Neural progenitor cell (in vitro differentiated cells): ENCODE results near the gene LRRC27. TPM values are rescaled to one million over a fixed set of nuclear protein-coding genes. Genes with fewer than 3 reads are reported as not detected.

Experiments
- DNase-seq: peaks from one replicate; pipeline ENCODE4 v3.0.0-alpha.2; 2016; ENCODE audit warnings: low spot score
- H2AFZ ChIP-seq: fragments of 200-600 bp; sonication (generic); replicated peaks from 2 replicates; pipeline ENCODE4 v1.6.1; 2016; ENCODE audit warnings: antibody characterized with exemption
- H3F3A ChIP-seq: fragments of 200-600 bp; sonication (generic); 2 replicates; pipeline ENCODE4 v1.6.1; 2016; ENCODE audit warnings: antibody characterized with exemption, low read depth
- H3K27ac ChIP-seq: fragments of 200-600 bp; sonication (generic); 2 replicates; pipeline ENCODE4 v1.5.1; 2016; ENCODE audit warnings: mild to moderate bottlenecking
- H3K27me3 ChIP-seq: fragments of 200-600 bp; sonication (generic); 2 replicates; pipeline ENCODE4 v1.6.1; 2016; ENCODE audit warnings: mild to moderate bottlenecking, moderate library complexity
- H3K36me3 ChIP-seq: fragments of 200-600 bp; sonication (generic); 2 replicates; pipeline ENCODE4 v1.5.1; 2016
- H3K4me1 ChIP-seq: fragments of 200-600 bp; sonication (generic); 2 replicates; pipeline ENCODE4 v1.6.1; 2016; ENCODE audit warnings: mixed run types
- H3K4me2 ChIP-seq: fragments of 200-600 bp; sonication (generic); 2 replicates; pipeline ENCODE4 v1.6.1; 2016
- H3K4me3 ChIP-seq: fragments of 200-600 bp; sonication (generic); 2 replicates; pipeline ENCODE4 v1.5.1; 2016
- H3K79me2 ChIP-seq: fragments of 200-600 bp; sonication (generic); 2 replicates; pipeline ENCODE4 v1.6.1; 2016; ENCODE audit warnings: low read depth
- H3K9ac ChIP-seq: fragments of 200-600 bp; sonication (generic); 2 replicates; pipeline ENCODE4 v1.6.1; 2016
- H3K9me3 ChIP-seq: fragments of 200-600 bp; sonication (generic); 2 replicates; pipeline ENCODE4 v1.5.1; 2016; ENCODE audit warnings: low read depth
- H4K20me1 ChIP-seq: fragments of 200-600 bp; sonication (generic); 2 replicates; pipeline ENCODE4 v1.6.1; 2016; ENCODE audit warnings: low read depth
- H3K27ac Mint-ChIP-seq: 3 replicates; pipeline ENCODE4 v1.8.0; 2021; ENCODE audit warnings: mixed read lengths
- H3K27me3 Mint-ChIP-seq: 2 replicates; pipeline ENCODE4 v1.8.0; 2022; ENCODE audit warnings: low read depth, mild to moderate bottlenecking, inconsistent platforms, moderate library complexity, mixed read lengths; ENCODE audit not compliant: insufficient read depth
- H3K36me3 Mint-ChIP-seq: 3 replicates; pipeline ENCODE4 v1.8.0; 2021; ENCODE audit warnings: mixed read lengths
- H3K4me1 Mint-ChIP-seq: 3 replicates; pipeline ENCODE4 v1.8.0; 2021; ENCODE audit warnings: mixed read lengths
- H3K4me3 Mint-ChIP-seq: 3 replicates; pipeline ENCODE4 v1.8.0; 2021; ENCODE audit warnings: mild to moderate bottlenecking, moderate library complexity, mixed read lengths
- H3K9me3 Mint-ChIP-seq: 3 replicates; pipeline ENCODE4 v1.8.0; 2020; ENCODE audit warnings: mixed read lengths
- CTCF ChIP-seq: fragments of 200-600 bp; sonication (generic); IDR thresholded peaks from 2 replicates; pipeline ENCODE4 v1.5.1; 2017; ENCODE audit warnings: antibody characterized with exemption, mild to moderate bottlenecking
- EZH2 ChIP-seq: fragments of 200-600 bp; sonication (generic); IDR thresholded peaks from 2 replicates; pipeline ENCODE4 v1.6.1; 2017; ENCODE audit warnings: antibody characterized with exemption, mild to moderate bottlenecking, moderate library complexity
- EZH2phosphoT487 ChIP-seq: fragments of 200-600 bp; sonication (generic); IDR thresholded peaks from 2 replicates; pipeline ENCODE4 v1.6.1; 2017; ENCODE audit warnings: antibody characterized with exemption
- total RNA-seq: library from RNA; depleted of rRNA; stranded (reverse); fragments of >200 nt; gene quantifications from 2 replicates; pipeline ENCODE4 v1.2.3, GENCODE V29; 2015; ENCODE audit warnings: low replicate concordance

The LRRC27 gene
- total RNA-seq, 1 donor from 2014 or later = 16.9 TPM

GRCh38 chr10:132425029-132425756 is 93.2 kb downstream of the LRRC27 start:
- no peak for TF ChIP-seq CTCF
- TF ChIP-seq EZH2 = no peak
- no peak for TF ChIP-seq EZH2phosphoT487
- Histone ChIP-seq H4K20me1 (no peaks in the 10 kb centered on the region), H3K27me3 (no peaks in the 10 kb centered on the region), H3K27ac (no peak overlapping the region), H3K79me2 (no peaks in the 10 kb centered on the region), H2AFZ (no peak overlapping the region), H3K9me3 (no peaks in the 10 kb centered on the region), H3K4me2 (no peak overlapping the region), H3K4me1 (peaks cover 20% of the 10 kb centered on the region), H3K4me3 (no peak overlapping the region), H3K36me3 (no peaks in the 10 kb centered on the region), H3F3A (peaks cover 15% of the 10 kb centered on the region), H3K9ac (no peak overlapping the region)
- no peak overlapping the region for H3K4me3 Mint-ChIP-seq
- DNase-seq = no peak
- H3K27me3 Mint-ChIP-seq = peaks cover 4% of the 10 kb centered on the region
- peaks cover 27% of the 10 kb centered on the region for H3K4me1 Mint-ChIP-seq
- no peaks in the 10 kb centered on the region for H3K36me3 Mint-ChIP-seq
- no peaks in the 10 kb centered on the region for H3K9me3 Mint-ChIP-seq
- no peak overlapping the region for H3K27ac Mint-ChIP-seq

- H3K27ac Mint-ChIP-seq = no peak overlapping the region
- Histone ChIP-seq H3K79me2 (no peaks in the 10 kb centered on the region), H3K9me3 (no peaks in the 10 kb centered on the region), H3K36me3 (no peaks in the 10 kb centered on the region), H3K9ac (no peak overlapping the region), H3K4me1 (peaks cover 18% of the 10 kb centered on the region), H3F3A (peaks cover 15% of the 10 kb centered on the region), H4K20me1 (no peaks in the 10 kb centered on the region), H3K4me2 (no peak overlapping the region), H3K27me3 (no peaks in the 10 kb centered on the region), H3K4me3 (no peak overlapping the region), H2AFZ (no peak overlapping the region), H3K27ac (no peak overlapping the region)
- no peak overlapping the region for H3K4me3 Mint-ChIP-seq
- DNase-seq = no peak
- no peak for TF ChIP-seq EZH2phosphoT487
- no peak for TF ChIP-seq CTCF
- TF ChIP-seq EZH2 = no peak
- no peaks in the 10 kb centered on the region for H3K9me3 Mint-ChIP-seq
- no peaks in the 10 kb centered on the region for H3K36me3 Mint-ChIP-seq
- peaks cover 9% of the 10 kb centered on the region for H3K27me3 Mint-ChIP-seq
- H3K4me1 Mint-ChIP-seq = peaks cover 29% of the 10 kb centered on the region
Measured at GRCh38 chr10:132425757-132426155, 93.8 kb downstream of the LRRC27 start.

GRCh38 chr10:132427006-132427771 is 95.2 kb downstream of the LRRC27 start:
- H3K79me2 ChIP-seq = no peaks in the 10 kb centered on the region
- Mint-ChIP-seq H3K4me1 (peaks cover 21% of the 10 kb centered on the region), H3K9me3 (no peaks in the 10 kb centered on the region), H3K4me3 (no peak overlapping the region), H3K36me3 (no peaks in the 10 kb centered on the region), H3K27ac (no peak overlapping the region), H3K27me3 (peaks cover 9% of the 10 kb centered on the region)
- no peak overlapping the region for H3K4me3 ChIP-seq
- H3K27me3 ChIP-seq = no peaks in the 10 kb centered on the region
- TF ChIP-seq CTCF = no peak
- no peak for TF ChIP-seq EZH2phosphoT487
- TF ChIP-seq EZH2 = no peak
- no peak overlapping the region for H3K9ac ChIP-seq
- H3K9me3 ChIP-seq = no peaks in the 10 kb centered on the region
- H2AFZ ChIP-seq = no peak overlapping the region
- no peak overlapping the region for H3K27ac ChIP-seq
- peaks cover 4% of the 10 kb centered on the region for H3K4me1 ChIP-seq
- H3F3A ChIP-seq = peaks cover 15% of the 10 kb centered on the region
- no peaks in the 10 kb centered on the region for H4K20me1 ChIP-seq
- no peak overlapping the region for H3K4me2 ChIP-seq
- H3K36me3 ChIP-seq = no peaks in the 10 kb centered on the region
- DNase-seq = no peak
